Measurements from ENCODE around the gene VN1R4.

DNA sequence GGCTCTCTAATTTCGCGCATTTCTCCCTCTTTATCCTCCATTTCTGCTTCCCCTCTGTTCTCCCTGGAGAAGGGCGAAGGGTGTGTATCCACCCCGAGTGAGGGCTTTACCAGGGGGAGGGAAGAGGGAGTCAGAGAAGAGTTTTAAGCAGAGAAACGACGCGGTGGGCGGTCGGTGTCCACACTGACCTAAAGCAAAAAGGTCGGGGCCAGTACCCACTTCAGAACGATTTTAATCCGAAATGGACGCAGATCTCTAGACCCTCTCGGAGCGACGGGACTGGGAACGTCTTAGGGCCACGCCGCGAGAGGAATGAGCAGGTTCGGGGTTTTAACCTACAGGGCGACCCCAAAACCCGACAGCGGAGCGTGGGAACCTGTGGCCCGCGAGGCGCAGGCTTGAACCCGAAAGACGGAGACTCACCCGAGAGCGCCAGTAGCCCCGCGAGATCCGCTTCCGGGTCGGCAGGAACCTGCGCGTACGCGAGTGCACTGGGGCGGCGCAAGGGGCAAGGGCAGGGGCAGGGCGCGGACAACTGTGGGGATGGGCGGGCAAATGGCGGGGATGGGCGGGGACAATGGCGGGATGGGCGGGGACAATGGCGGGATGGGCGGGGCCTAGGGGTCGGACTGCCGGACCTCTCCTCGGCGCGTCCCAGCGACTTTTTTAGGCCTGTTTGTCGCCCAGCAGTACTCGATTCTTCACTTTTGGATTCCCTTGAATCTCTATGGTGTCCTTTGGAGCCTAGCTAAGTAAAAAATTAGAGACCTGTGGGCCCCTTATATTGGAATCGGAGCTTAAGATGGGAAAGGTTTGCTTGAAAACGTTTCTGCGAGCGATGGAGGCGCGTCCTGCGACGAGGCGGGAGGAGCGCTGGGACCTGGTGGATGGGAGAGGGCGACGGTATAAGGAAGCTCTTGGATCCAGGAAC is 12.8 kb downstream of the VN1R4 start, which contains the start of gene ZNF677:
- TF ChIP-seq POLR2A (IDR thresholded peaks at IDR 0.05; ENCODE audit: low read length) (no peak), ZNF302 (CRISPR knock-in tag; IDR thresholded peaks at IDR 0.05) (no peak), HOXB13 (CRISPR knock-in tag; IDR thresholded peaks at IDR 0.05; ENCODE audit: low read depth) (no peak)
- TF ChIP-seq, protein P1, sequence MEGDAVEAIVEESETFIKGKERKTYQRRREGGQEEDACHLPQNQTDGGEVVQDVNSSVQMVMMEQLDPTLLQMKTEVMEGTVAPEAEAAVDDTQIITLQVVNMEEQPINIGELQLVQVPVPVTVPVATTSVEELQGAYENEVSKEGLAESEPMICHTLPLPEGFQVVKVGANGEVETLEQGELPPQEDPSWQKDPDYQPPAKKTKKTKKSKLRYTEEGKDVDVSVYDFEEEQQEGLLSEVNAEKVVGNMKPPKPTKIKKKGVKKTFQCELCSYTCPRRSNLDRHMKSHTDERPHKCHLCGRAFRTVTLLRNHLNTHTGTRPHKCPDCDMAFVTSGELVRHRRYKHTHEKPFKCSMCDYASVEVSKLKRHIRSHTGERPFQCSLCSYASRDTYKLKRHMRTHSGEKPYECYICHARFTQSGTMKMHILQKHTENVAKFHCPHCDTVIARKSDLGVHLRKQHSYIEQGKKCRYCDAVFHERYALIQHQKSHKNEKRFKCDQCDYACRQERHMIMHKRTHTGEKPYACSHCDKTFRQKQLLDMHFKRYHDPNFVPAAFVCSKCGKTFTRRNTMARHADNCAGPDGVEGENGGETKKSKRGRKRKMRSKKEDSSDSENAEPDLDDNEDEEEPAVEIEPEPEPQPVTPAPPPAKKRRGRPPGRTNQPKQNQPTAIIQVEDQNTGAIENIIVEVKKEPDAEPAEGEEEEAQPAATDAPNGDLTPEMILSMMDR (IDR thresholded peaks at IDR 0.05) = no peak

Measured in A549 (cell line).